Measurements from ENCODE around the gene BRD2. TPM values are rescaled to one million over a fixed set of nuclear protein-coding genes. Genes with fewer than 3 reads are reported as not detected.

BRD2 gene
- total and polyA plus RNA-seq, 2 of the 4 experiments (the other 2 are of a cell fraction): 99.5 to 144 TPM

GRCh38 chr6:33001685-33002084 is 33.3 kb downstream of the BRD2 start:
- in situ Hi-C loops (cut with MboI; ENCODE audit: low sequenced_read_pairs): no loop called here
- CTCF ChIA-PET: interaction anchor here (1.2 kb wide), 1 partner anchor 49 kb away, joined by 3 read pairs; the partner anchor contains the start of gene HLA-DMA

More at GRCh38 chr6:33001685-33002084, 33.3 kb downstream of the BRD2 start:
- no peaks in the 10 kb centered on the region for H3K79me1 ChIP-seq (ENCODE audit: low read depth in 1 of 2, low read length in 2 of 2)
- H4K5ac ChIP-seq (ENCODE audit: low read depth, low read length): no peak overlapping the region
- no peak overlapping the region for H4K91ac ChIP-seq (ENCODE audit: insufficient read depth, low read depth, low read length)
- no peak overlapping the region for H3K4ac ChIP-seq (ENCODE audit: low read depth, low read length)
- ATAC-seq (ENCODE audit: low read depth): no peak
- H3K56ac ChIP-seq (ENCODE audit: extremely low read depth, insufficient read depth, low read length): no peak overlapping the region
- no peak for TF ChIP-seq CHD1 (IDR thresholded peaks at IDR 0.05; ENCODE audit: low read depth, low read length)
- no peak for TF ChIP-seq SMC3 (IDR thresholded peaks at IDR 0.05; ENCODE audit: low read depth, low read length)
- no peak for TF ChIP-seq RAD21 (IDR thresholded peaks at IDR 0.05; ENCODE audit: low read length)
- TF ChIP-seq POLR2A (IDR thresholded peaks at IDR 0.05; ENCODE audit: low read depth, low read length): no peak
- TF ChIP-seq RCOR1 (IDR thresholded peaks at IDR 0.05; ENCODE audit: insufficient replicate concordance, low read length): no peak
- TF ChIP-seq MXI1 (IDR thresholded peaks at IDR 0.05; ENCODE audit: borderline replicate concordance, low read depth, low read length): no peak
- TF ChIP-seq, protein P1, sequence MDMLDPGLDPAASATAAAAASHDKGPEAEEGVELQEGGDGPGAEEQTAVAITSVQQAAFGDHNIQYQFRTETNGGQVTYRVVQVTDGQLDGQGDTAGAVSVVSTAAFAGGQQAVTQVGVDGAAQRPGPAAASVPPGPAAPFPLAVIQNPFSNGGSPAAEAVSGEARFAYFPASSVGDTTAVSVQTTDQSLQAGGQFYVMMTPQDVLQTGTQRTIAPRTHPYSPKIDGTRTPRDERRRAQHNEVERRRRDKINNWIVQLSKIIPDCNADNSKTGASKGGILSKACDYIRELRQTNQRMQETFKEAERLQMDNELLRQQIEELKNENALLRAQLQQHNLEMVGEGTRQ (IDR thresholded peaks at IDR 0.05; ENCODE audit: low read depth, low read length): no peak
- no peak for TF ChIP-seq MAFK (IDR thresholded peaks at IDR 0.05; ENCODE audit: low read depth, low read length)
- no peak for TF ChIP-seq MAZ (IDR thresholded peaks at IDR 0.05; ENCODE audit: borderline replicate concordance, low read depth, low read length)
- no peak for TF ChIP-seq NFE2L2 (IDR thresholded peaks at IDR 0.05; ENCODE audit: low read depth, low read length)
- TF ChIP-seq RFX5 (IDR thresholded peaks at IDR 0.05; ENCODE audit: low read depth, low read length): no peak
- no peak for TF ChIP-seq ELK1 (IDR thresholded peaks at IDR 0.05; ENCODE audit: borderline replicate concordance, low read depth, low read length)
- no peak for TF ChIP-seq BHLHE40 (IDR thresholded peaks at IDR 0.05; ENCODE audit: low read depth, low read length)
- no peak for TF ChIP-seq FOS (IDR thresholded peaks at IDR 0.05; ENCODE audit: low read depth, low read length)
- TF ChIP-seq CEBPB (IDR thresholded peaks at IDR 0.05; ENCODE audit: low read depth, low read length): no peak
- TF ChIP-seq CTCF (conservative IDR thresholded peaks at IDR 0.05; ENCODE audit: low read depth, low read length): no peak
- H4K8ac ChIP-seq (ENCODE audit: low read depth in 2 of 2, low read length in 2 of 2): no peak overlapping the region
- no peak overlapping the region for H2BK120ac ChIP-seq (ENCODE audit: low read depth, low read length)
- no CpG with 5 or more reads among the region's 4 CpGs for WGBS, 2 experiments (ENCODE audit: extremely low coverage in 2 of 2, insufficient read length in 1 of 2)
- H2BK20ac ChIP-seq (ENCODE audit: low read depth, low read length): no peak overlapping the region
- dilution Hi-C loops (cut with HindIII; ENCODE audit: low sequenced_read_pairs, unreplicated experiment) (no loop called here), intact Hi-C loops (cut with micrococcal nuclease) (no loop called here)
- H2BK15ac ChIP-seq (ENCODE audit: low read depth, low read length): no peak overlapping the region
- no peak overlapping the region for H3K27ac ChIP-seq (ENCODE audit: insufficient read depth, low read length)
- no peak overlapping the region for H2BK5ac ChIP-seq (ENCODE audit: low read depth, low read length, poor library complexity, severe bottlenecking)
- no peak overlapping the region for H2AFZ ChIP-seq (replicated peaks; ENCODE audit: low read length, poor library complexity)
- H3K9ac ChIP-seq (ENCODE audit: low read depth, low read length): no peak overlapping the region
- H3K4me2 ChIP-seq (ENCODE audit: low read depth, low read length): no peak overlapping the region
- H3K18ac ChIP-seq (ENCODE audit: low read depth, low read length): no peak overlapping the region
- H3K9me1 ChIP-seq (ENCODE audit: insufficient read depth, low read length): no peaks in the 10 kb centered on the region
- BruUV-seq (replicated peaks): no TSS peak
- no peak overlapping the region for H2AK9ac ChIP-seq (replicated peaks; ENCODE audit: low read depth, low read length, poor library complexity)
- DNase-seq: no peak
- H3K4me3 ChIP-seq (ENCODE audit: insufficient read depth, low read depth, low read length): no peak overlapping the region
- no peaks in the 10 kb centered on the region for H3K9me3 ChIP-seq (ENCODE audit: control insufficient read depth, insufficient read depth, low read length)
- POLR2A ChIA-PET (ENCODE audit: unreplicated experiment): no interaction called here
- no peak overlapping the region for H3K14ac ChIP-seq (replicated peaks; ENCODE audit: low read depth, low read length)
- H3K36me3 ChIP-seq (ENCODE audit: control insufficient read depth, insufficient read depth, low read length): no peaks in the 10 kb centered on the region
- no peak overlapping the region for H2AK5ac ChIP-seq (ENCODE audit: low read depth, low read length)
- no peaks in the 10 kb centered on the region for H4K20me1 ChIP-seq (ENCODE audit: insufficient read depth, low read length)
- no peaks in the 10 kb centered on the region for H3K4me1 ChIP-seq (ENCODE audit: control insufficient read depth, insufficient read depth, low read length)
- peaks cover 43% of the 10 kb centered on the region for H3K27me3 ChIP-seq (ENCODE audit: control insufficient read depth, insufficient read depth, low read length)
- no peak overlapping the region for H3K23ac ChIP-seq (ENCODE audit: low read depth, low read length)
